Fibroblast of lung (primary cell): ENCODE data around the gene PTPRA. TPM values are rescaled to one million over a fixed set of nuclear protein-coding genes. Genes with fewer than 3 reads are reported as not detected.

Experiments used
- DNase-seq, 2 donors: peaks; one replicate each; pipeline versions ENCODE4 v3.0.0 to v3.0.0-alpha.2; 2010; ENCODE audit warnings: low read depth in 2 of 2
- H2AFZ ChIP-seq: 2 replicates; pipeline ENCODE4 v1.5.1; 2012; ENCODE audit warnings: low read length, control low read depth, inconsistent platforms
- H3K27ac ChIP-seq: 2 replicates; pipeline ENCODE4 v1.5.1; 2011; ENCODE audit warnings: low read length, control low read depth; ENCODE audit not compliant: insufficient read depth
- H3K27me3 ChIP-seq: 2 replicates; pipeline ENCODE4 v1.5.1; 2011; ENCODE audit warnings: mild to moderate bottlenecking, low read length; ENCODE audit not compliant: control insufficient read depth, insufficient read depth
- H3K36me3 ChIP-seq: 2 replicates; pipeline ENCODE4 v1.5.1; 2011; ENCODE audit warnings: low read length; ENCODE audit not compliant: control insufficient read depth, insufficient read depth
- H3K4me1 ChIP-seq: 2 replicates; pipeline ENCODE4 v1.5.1; 2011; ENCODE audit warnings: low read length; ENCODE audit not compliant: control insufficient read depth, insufficient read depth; ENCODE audit errors: extremely low read depth
- H3K4me2 ChIP-seq: 2 replicates; pipeline ENCODE4 v1.5.1; 2011; ENCODE audit warnings: low read length, control low read depth; ENCODE audit not compliant: insufficient read depth; ENCODE audit errors: extremely low read depth
- H3K4me3 ChIP-seq, 4 experiments: fragments of 200-600 bp in 1 of 4; sonication (generic) in 1 of 4; replicated peaks in 1 of 4; 2 replicates each; pipeline ENCODE4 v1.5.1; 2011 to 2016; ENCODE audit warnings: low read length in 4 of 4, low read depth in 3 of 4, mild to moderate bottlenecking in 3 of 4, control low read depth in 2 of 4, inconsistent platforms in 1 of 4, mixed read lengths in 1 of 4; ENCODE audit not compliant: insufficient read depth in 1 of 4; ENCODE audit errors: control extremely low read depth in 1 of 4
- H3K79me2 ChIP-seq: 2 replicates; pipeline ENCODE4 v1.5.1; 2012; ENCODE audit warnings: mild to moderate bottlenecking, low read length, inconsistent platforms; ENCODE audit not compliant: control insufficient read depth, insufficient read depth
- H3K9ac ChIP-seq: 2 replicates; pipeline ENCODE4 v1.5.1; 2011; ENCODE audit warnings: mild to moderate bottlenecking, low read length, control low read depth; ENCODE audit not compliant: insufficient read depth
- H3K9me3 ChIP-seq: 2 replicates; pipeline ENCODE4 v1.5.1; 2012; ENCODE audit warnings: low read depth, low read length; ENCODE audit not compliant: control insufficient read depth, insufficient read depth
- H4K20me1 ChIP-seq: 2 replicates; pipeline ENCODE4 v1.5.1; 2011; ENCODE audit warnings: low read length; ENCODE audit not compliant: control insufficient read depth, insufficient read depth; ENCODE audit errors: extremely low read depth
- EZH2 ChIP-seq: IDR thresholded peaks from 2 replicates; pipeline ENCODE4 v1.5.1; 2012; ENCODE audit warnings: low read length, control low read depth, mild to moderate bottlenecking; ENCODE audit errors: missing control alignments
- polyA plus RNA-seq, 2 donors: library from polyadenylated mRNA; depleted of rRNA in 1 of 2; stranded (reverse) in 1 of 2; unstranded in 1 of 2; fragments of >200 nt; gene quantifications; 2 replicates each; pipeline ENCODE4 v1.2.1, GENCODE V29; 2011 to 2012; ENCODE audit warnings: missing spikeins in 1 of 2
- total RNA-seq: library from RNA; depleted of rRNA; stranded (reverse); fragments of >200 nt; gene quantifications from 2 replicates; pipeline ENCODE4 v1.2.1, GENCODE V29; 2014
- TF ChIP-seq, protein P1 (sequence below), 2 donors: IDR thresholded peaks in 1 of 2; conservative IDR thresholded peaks in 1 of 2; 1 replicate in 1 of 2; 2 replicates in 1 of 2; pipeline ENCODE4 v1.5.1; 2011 to 2012; ENCODE audit warnings: low read length in 2 of 2, control low read depth in 1 of 2, inconsistent platforms in 1 of 2, low read depth in 1 of 2, mild to moderate bottlenecking in 1 of 2

The PTPRA gene
- total and polyA plus RNA-seq, 2 donors (not counting 1 experiment from before 2014, with no cell fraction given), result 27.9 to 127 TPM

DNA sequence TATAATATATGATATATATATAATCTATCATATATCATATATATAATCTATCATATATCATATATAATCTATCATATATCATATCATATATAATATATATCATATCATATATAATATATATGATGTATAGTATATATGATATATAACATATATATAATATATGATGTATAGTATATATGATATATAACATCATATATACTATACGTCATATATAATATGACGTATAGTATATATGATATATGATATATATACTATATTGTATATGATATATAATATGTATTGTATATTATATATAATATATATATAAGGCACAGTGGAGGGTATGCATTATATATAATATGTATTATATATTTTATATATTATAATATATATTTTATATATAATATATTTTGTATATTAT is 36.7 kb downstream of the PTPRA start:
- DNase-seq, result no peak
- TF ChIP-seq EZH2, result no peak
- TF ChIP-seq, protein P1, sequence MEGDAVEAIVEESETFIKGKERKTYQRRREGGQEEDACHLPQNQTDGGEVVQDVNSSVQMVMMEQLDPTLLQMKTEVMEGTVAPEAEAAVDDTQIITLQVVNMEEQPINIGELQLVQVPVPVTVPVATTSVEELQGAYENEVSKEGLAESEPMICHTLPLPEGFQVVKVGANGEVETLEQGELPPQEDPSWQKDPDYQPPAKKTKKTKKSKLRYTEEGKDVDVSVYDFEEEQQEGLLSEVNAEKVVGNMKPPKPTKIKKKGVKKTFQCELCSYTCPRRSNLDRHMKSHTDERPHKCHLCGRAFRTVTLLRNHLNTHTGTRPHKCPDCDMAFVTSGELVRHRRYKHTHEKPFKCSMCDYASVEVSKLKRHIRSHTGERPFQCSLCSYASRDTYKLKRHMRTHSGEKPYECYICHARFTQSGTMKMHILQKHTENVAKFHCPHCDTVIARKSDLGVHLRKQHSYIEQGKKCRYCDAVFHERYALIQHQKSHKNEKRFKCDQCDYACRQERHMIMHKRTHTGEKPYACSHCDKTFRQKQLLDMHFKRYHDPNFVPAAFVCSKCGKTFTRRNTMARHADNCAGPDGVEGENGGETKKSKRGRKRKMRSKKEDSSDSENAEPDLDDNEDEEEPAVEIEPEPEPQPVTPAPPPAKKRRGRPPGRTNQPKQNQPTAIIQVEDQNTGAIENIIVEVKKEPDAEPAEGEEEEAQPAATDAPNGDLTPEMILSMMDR (conservative IDR thresholded peaks at IDR 0.05 in 1 of 2, IDR thresholded peaks at IDR 0.05 in 1 of 2; ENCODE audit: low read depth in 1 of 2, low read length in 2 of 2), result no peak
- Histone ChIP-seq H3K79me2 (no peaks in the 10 kb centered on the region), H3K9ac (no peak overlapping the region), H4K20me1 (no peaks in the 10 kb centered on the region), H2AFZ (no peak overlapping the region), H3K4me3 (no peak overlapping the region), H3K27ac (no peak overlapping the region), H3K9me3 (no peaks in the 10 kb centered on the region), H3K4me2 (no peak overlapping the region), H3K4me1 (no peaks in the 10 kb centered on the region), H3K27me3 (no peaks in the 10 kb centered on the region), H3K36me3 (no peaks in the 10 kb centered on the region)

- Histone ChIP-seq H4K20me1 (no peaks in the 10 kb centered on the region), H3K36me3 (no peaks in the 10 kb centered on the region), H3K4me3 (no peak overlapping the region), H3K27ac (no peak overlapping the region), H2AFZ (no peak overlapping the region), H3K27me3 (no peaks in the 10 kb centered on the region), H3K4me1 (no peaks in the 10 kb centered on the region), H3K9me3 (no peaks in the 10 kb centered on the region), H3K9ac (no peak overlapping the region), H3K4me2 (no peak overlapping the region), H3K79me2 (no peaks in the 10 kb centered on the region)
- DNase-seq, result peak in 1 of 2 donors; percentile 23
- no peak for TF ChIP-seq EZH2
- TF ChIP-seq, protein P1 (conservative IDR thresholded peaks at IDR 0.05 in 1 of 2, IDR thresholded peaks at IDR 0.05 in 1 of 2; ENCODE audit: low read depth in 1 of 2, low read length in 2 of 2), result no peak
Measured at GRCh38 chr20:2911200-2911599, 37.9 kb downstream of the PTPRA start.

DNA sequence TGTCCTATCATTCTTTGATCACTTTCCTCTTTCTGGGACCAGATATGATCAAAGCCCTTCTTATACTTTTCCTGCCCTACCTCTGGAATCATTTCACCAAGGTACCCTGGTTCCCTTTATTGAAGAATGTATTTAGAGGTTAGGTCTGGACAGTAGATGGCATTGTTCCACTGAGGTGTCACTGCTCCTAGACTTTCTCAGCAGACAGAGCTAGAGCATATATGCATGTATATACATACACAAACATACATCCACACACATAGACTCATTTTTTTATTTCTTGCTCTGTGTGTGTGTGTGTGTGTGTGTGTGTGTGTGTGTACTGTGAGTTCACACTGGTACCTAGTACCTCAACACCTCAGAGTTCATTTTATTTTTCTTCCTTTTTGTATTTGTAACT is 40.9 kb downstream of the PTPRA start:
- no peak overlapping the region for H3K4me3 ChIP-seq
- no peaks in the 10 kb centered on the region for H3K27me3 ChIP-seq
- H3K27ac ChIP-seq, result no peak overlapping the region
- no peak overlapping the region for H2AFZ ChIP-seq
- no peak overlapping the region for H3K4me2 ChIP-seq
- DNase-seq, result peak in 1 of 2 donors; percentile 19
- TF ChIP-seq, protein P1 (conservative IDR thresholded peaks at IDR 0.05 in 1 of 2, IDR thresholded peaks at IDR 0.05 in 1 of 2; ENCODE audit: low read depth in 1 of 2, low read length in 2 of 2), result no peak
- TF ChIP-seq EZH2, result no peak
- H3K36me3 ChIP-seq, result no peaks in the 10 kb centered on the region
- no peaks in the 10 kb centered on the region for H3K9me3 ChIP-seq
- H3K79me2 ChIP-seq, result no peaks in the 10 kb centered on the region
- no peak overlapping the region for H3K9ac ChIP-seq
- no peaks in the 10 kb centered on the region for H4K20me1 ChIP-seq
- no peaks in the 10 kb centered on the region for H3K4me1 ChIP-seq
